GM10847 (cell line): ENCODE results near the gene GLRA3.

Source experiments
- POLR2A ChIP-seq: IDR thresholded peaks from 2 replicates; pipeline ENCODE4 v1.6.1; 2011; ENCODE audit not compliant: insufficient read length; ENCODE audit errors: extremely low read depth

Gene GLRA3

GRCh38 chr4:174640146-174640545 lies 188.9 kb downstream of the GLRA3 start:
- no peak for TF ChIP-seq POLR2A

- no peak for TF ChIP-seq POLR2A
Observed at GRCh38 chr4:174635732-174636131, 193.3 kb downstream of the GLRA3 start.

GRCh38 chr4:174633399-174633798 lies 195.6 kb downstream of the GLRA3 start:
- no peak for TF ChIP-seq POLR2A

GRCh38 chr4:174631901-174632758 lies 196.9 kb downstream of the GLRA3 start:
- TF ChIP-seq POLR2A = no peak

- TF ChIP-seq POLR2A = no peak
Observed at GRCh38 chr4:174629265-174629664, 199.8 kb downstream of the GLRA3 start.

- no peak for TF ChIP-seq POLR2A
Observed at GRCh38 chr4:174628191-174628590, 200.9 kb downstream of the GLRA3 start.

GRCh38 chr4:174627473-174627872 lies 201.6 kb downstream of the GLRA3 start:
- no peak for TF ChIP-seq POLR2A

GRCh38 chr4:174626342-174627008 lies 202.6 kb downstream of the GLRA3 start:
- no peak for TF ChIP-seq POLR2A

- no peak for TF ChIP-seq POLR2A
Observed at GRCh38 chr4:174616661-174617060, 212.4 kb downstream of the GLRA3 start.

- TF ChIP-seq POLR2A = no peak
Observed at GRCh38 chr4:174613979-174614378, 215.1 kb downstream of the GLRA3 start.

- TF ChIP-seq POLR2A = no peak
Observed at GRCh38 chr4:174611792-174612191, 217.3 kb downstream of the GLRA3 start.

GRCh38 chr4:174607792-174608191 lies 221.3 kb downstream of the GLRA3 start:
- no peak for TF ChIP-seq POLR2A

GRCh38 chr4:174604198-174604597 lies 224.8 kb downstream of the GLRA3 start:
- TF ChIP-seq POLR2A = no peak

- no peak for TF ChIP-seq POLR2A
Observed at GRCh38 chr4:174600391-174600790, 228.7 kb downstream of the GLRA3 start.

GRCh38 chr4:174598800-174599199 lies 230.2 kb downstream of the GLRA3 start:
- TF ChIP-seq POLR2A = no peak

- no peak for TF ChIP-seq POLR2A
Observed at GRCh38 chr4:174596513-174596912, 232.5 kb downstream of the GLRA3 start.
